Measurements from ENCODE around the gene KLB.

- no peak for TF ChIP-seq POLR2A (IDR thresholded peaks at IDR 0.05)
- no peak for TF ChIP-seq CTCF (IDR thresholded peaks at IDR 0.05)
Observed at GRCh38 chr4:39390603-39391002, 16.1 kb upstream of the KLB start.
